ENCODE data around the gene RASGRF2.

RASGRF2 gene

DNA sequence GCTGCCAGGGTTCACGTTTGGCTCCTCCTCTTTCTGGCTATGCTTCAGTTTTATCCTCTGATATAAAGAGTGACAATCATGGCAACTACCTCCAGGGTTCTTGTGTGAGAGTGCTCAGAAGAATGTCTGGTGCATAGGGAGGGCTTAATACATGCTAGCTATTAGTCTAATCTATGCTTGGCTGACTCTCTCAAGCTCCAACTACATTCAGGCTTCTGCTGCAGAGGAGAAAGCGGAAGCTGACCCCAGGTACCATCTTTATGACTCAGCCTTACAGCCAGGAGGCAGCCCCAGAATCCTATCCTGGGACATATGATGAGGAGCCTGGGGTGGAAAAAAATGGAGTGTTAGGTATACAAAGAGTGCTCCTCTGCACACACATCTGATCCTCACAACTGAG, 32.1 kb upstream of the RASGRF2 start:
- DNase-seq (ENCODE audit: low read depth, low spot score) = no peak
- TF ChIP-seq, protein P1, sequence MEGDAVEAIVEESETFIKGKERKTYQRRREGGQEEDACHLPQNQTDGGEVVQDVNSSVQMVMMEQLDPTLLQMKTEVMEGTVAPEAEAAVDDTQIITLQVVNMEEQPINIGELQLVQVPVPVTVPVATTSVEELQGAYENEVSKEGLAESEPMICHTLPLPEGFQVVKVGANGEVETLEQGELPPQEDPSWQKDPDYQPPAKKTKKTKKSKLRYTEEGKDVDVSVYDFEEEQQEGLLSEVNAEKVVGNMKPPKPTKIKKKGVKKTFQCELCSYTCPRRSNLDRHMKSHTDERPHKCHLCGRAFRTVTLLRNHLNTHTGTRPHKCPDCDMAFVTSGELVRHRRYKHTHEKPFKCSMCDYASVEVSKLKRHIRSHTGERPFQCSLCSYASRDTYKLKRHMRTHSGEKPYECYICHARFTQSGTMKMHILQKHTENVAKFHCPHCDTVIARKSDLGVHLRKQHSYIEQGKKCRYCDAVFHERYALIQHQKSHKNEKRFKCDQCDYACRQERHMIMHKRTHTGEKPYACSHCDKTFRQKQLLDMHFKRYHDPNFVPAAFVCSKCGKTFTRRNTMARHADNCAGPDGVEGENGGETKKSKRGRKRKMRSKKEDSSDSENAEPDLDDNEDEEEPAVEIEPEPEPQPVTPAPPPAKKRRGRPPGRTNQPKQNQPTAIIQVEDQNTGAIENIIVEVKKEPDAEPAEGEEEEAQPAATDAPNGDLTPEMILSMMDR (IDR thresholded peaks at IDR 0.05; ENCODE audit: insufficient read depth, low read length, missing control alignments) = no peak
- CTCF ChIA-PET = no interaction called here
- POLR2A ChIA-PET = no interaction called here
- H3K4me3 ChIP-seq (ENCODE audit: low read depth, low read length) = no peak overlapping the region

GRCh38 chr5:80930940-80931339, 29.2 kb upstream of the RASGRF2 start:
- no peak for DNase-seq (ENCODE audit: low read depth, low spot score)
- POLR2A ChIA-PET = no interaction called here
- no peak overlapping the region for H3K4me3 ChIP-seq (ENCODE audit: low read depth, low read length)
- CTCF ChIA-PET = no interaction called here
- TF ChIP-seq, protein P1 (IDR thresholded peaks at IDR 0.05; ENCODE audit: insufficient read depth, low read length, missing control alignments) = no peak

- CTCF ChIA-PET = no interaction called here
- POLR2A ChIA-PET = no interaction called here
- no peak overlapping the region for H3K4me3 ChIP-seq (ENCODE audit: low read depth, low read length)
- no peak for DNase-seq (ENCODE audit: low read depth, low spot score)
- TF ChIP-seq, protein P1 (IDR thresholded peaks at IDR 0.05; ENCODE audit: insufficient read depth, low read length, missing control alignments) = no peak
Measured at GRCh38 chr5:80931411-80931810, 28.8 kb upstream of the RASGRF2 start.

DNA sequence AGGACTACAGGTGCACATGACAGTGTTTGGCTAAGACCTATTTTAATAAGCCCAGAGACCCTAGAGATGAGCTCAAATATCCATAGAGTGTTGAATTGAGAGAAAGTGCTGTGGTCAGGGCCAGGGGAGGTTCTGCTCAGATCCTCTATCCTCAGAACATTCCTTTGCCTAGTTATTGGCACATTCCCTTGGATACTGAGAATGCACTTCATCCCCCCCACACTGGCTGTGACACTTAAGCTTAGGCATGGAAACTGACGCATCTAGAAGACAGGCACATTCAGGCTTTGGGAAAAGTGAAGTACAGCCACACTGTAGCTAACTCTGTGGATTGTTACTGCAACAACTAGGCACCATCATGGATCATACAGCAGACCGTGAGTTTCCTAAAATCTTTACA, 27.1 kb upstream of the RASGRF2 start:
- DNase-seq (ENCODE audit: low read depth, low spot score) = no peak
- TF ChIP-seq, protein P1 (IDR thresholded peaks at IDR 0.05; ENCODE audit: insufficient read depth, low read length, missing control alignments) = no peak
- no peak overlapping the region for H3K4me3 ChIP-seq (ENCODE audit: low read depth, low read length)
- CTCF ChIA-PET = no interaction called here
- POLR2A ChIA-PET = no interaction called here

DNA sequence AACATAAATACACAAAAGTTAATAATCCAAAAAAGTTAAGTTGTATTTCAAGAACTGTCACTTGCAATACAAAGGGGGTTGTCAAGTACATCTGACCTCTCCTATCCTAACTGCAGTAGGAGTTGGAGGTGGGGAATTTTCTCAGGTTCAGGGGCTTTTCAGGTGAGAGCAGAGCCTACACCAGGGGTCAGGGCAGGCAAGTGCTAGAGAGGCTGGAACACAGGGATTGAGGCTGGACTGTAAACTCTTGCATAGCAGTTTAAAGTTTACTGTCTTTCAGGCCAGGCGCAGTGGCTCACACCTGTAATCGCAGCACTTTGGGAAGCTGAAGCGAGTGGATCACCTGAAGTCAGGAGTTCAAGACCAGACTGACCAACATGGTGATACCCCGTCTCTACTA, 25.4 kb upstream of the RASGRF2 start:
- ChIA-PET CTCF (no interaction called here), POLR2A (no interaction called here)
- DNase-seq (ENCODE audit: low read depth, low spot score) = no peak
- TF ChIP-seq, protein P1 (IDR thresholded peaks at IDR 0.05; ENCODE audit: insufficient read depth, low read length, missing control alignments) = no peak
- H3K4me3 ChIP-seq (ENCODE audit: low read depth, low read length) = no peak overlapping the region

- DNase-seq (ENCODE audit: low read depth, low spot score) = no peak
- ChIA-PET CTCF (no interaction called here), POLR2A (no interaction called here)
- TF ChIP-seq, protein P1 (IDR thresholded peaks at IDR 0.05; ENCODE audit: insufficient read depth, low read length, missing control alignments) = no peak
- no peak overlapping the region for H3K4me3 ChIP-seq (ENCODE audit: low read depth, low read length)
Measured at GRCh38 chr5:80935811-80936385, 24.3 kb upstream of the RASGRF2 start.

All from AG04449 (cell line).